Regular cardiac myocyte (primary cell): ENCODE measurements around the gene ZNF629. TPM values are rescaled to one million over a fixed set of nuclear protein-coding genes. Genes with fewer than 3 reads are reported as not detected.

Experiments
- total RNA-seq: library from RNA; depleted of rRNA; stranded (reverse); fragments of >200 nt; gene quantifications from 2 replicates; pipeline ENCODE4 v1.2.3, GENCODE V29; 2014

The ZNF629 gene
- 5.4 and 6.7 TPM in 2 replicates for total RNA-seq

GRCh38 chr16:30786936-30787612, at the start of gene ZNF629:
Gene ZNF629, minus strand, starts transcription at chr16:30787205. Its CDS starts 2,723 bp downstream, at chr16:30784482.

GRCh38 chr16:30761928-30762902, 24.8 kb downstream of the ZNF629 start, which contains the start of the genes CFAP119 and RNF40:
Gene CFAP119, minus strand, starts transcription at chr16:30762062. Its CDS starts 314 bp downstream, at chr16:30761748.
Gene RNF40, plus strand, starts transcription at chr16:30762322. Its CDS starts 224 bp downstream, at chr16:30762546.

GRCh38 chr16:30747799-30748633, 39.0 kb downstream of the ZNF629 start, which contains the start of gene PHKG2:
Gene PHKG2, plus strand, starts transcription at chr16:30748425. Its CDS starts 396 bp downstream, at chr16:30748821.

Other genes starting within 250 kb of the ZNF629 start
- 4.2 and 4.4 TPM in 2 replicates for gene ZNF764, start 228.8 kb downstream of the ZNF629 start, total RNA-seq
- gene ZNF688, start 215.5 kb downstream of the ZNF629 start, total RNA-seq, result 5.6 and 12.7 TPM in 2 replicates
- gene ZNF785, start 201.5 kb downstream of the ZNF629 start, total RNA-seq, result 7.3 and 8.1 TPM in 2 replicates
- 2.3 and 5.2 TPM in 2 replicates for gene ZNF689, start 176.8 kb downstream of the ZNF629 start, total RNA-seq
- 4.4 and 5.9 TPM in 2 replicates for gene PRR14, start 136.2 kb downstream of the ZNF629 start, total RNA-seq
- gene FBRS, start 128.8 kb downstream of the ZNF629 start, total RNA-seq, result 12.1 and 22.0 TPM in 2 replicates
- 19.2 and 24.0 TPM in 2 replicates for gene SRCAP, start 88.0 kb downstream of the ZNF629 start, total RNA-seq
- 14.9 and 18.2 TPM in 2 replicates for gene PHKG2, start 38.8 kb downstream of the ZNF629 start, total RNA-seq
- gene CFAP119, start 25.1 kb downstream of the ZNF629 start, total RNA-seq, result 1.4 and 2.7 TPM in 2 replicates
- gene RNF40, start 24.9 kb downstream of the ZNF629 start, total RNA-seq, result 69.9 and 93.6 TPM in 2 replicates
- gene BCL7C, start 106.9 kb upstream of the ZNF629 start, total RNA-seq, result 28.5 and 51.0 TPM in 2 replicates
- 1.2 and 1.7 TPM in 2 replicates for gene CTF1, start 109.4 kb upstream of the ZNF629 start, total RNA-seq
- 13.5 and 17.1 TPM in 2 replicates for gene FBXL19, start 136.4 kb upstream of the ZNF629 start, total RNA-seq
- gene ORAI3, start 161.9 kb upstream of the ZNF629 start, total RNA-seq, result 21.9 and 50.5 TPM in 2 replicates
- gene SETD1A, start 170.5 kb upstream of the ZNF629 start, total RNA-seq, result 0.96 and 1.4 TPM in 2 replicates
- gene HSD3B7, start 198.0 kb upstream of the ZNF629 start, total RNA-seq, result 12.8 and 17.5 TPM in 2 replicates
- 0.19 and 0.28 TPM in 2 replicates for gene STX1B, start 223.4 kb upstream of the ZNF629 start, total RNA-seq
- gene STX4, start 246.4 kb upstream of the ZNF629 start, total RNA-seq, result 17.8 and 19.6 TPM in 2 replicates